ENCODE measurements around the gene FYB2.

FYB2 gene

GRCh38 chr1:56819387-56819899 lies at the start of gene FYB2:
Gene FYB2, minus strand, starts transcription at chr1:56819404. Its CDS starts 114 bp downstream, at chr1:56819290.
- no peak within 1 kb of the TSS for H3K4me3 Mint-ChIP-seq

GRCh38 chr1:56868761-56869160 lies 49.6 kb upstream of the FYB2 start:
- Mint-ChIP-seq H3K9me3 (no peaks in the 10 kb centered on the region), H3K27ac (no peak overlapping the region), H3K27me3 (peaks cover 32% of the 10 kb centered on the region), H3K4me1 (ENCODE audit: low read depth) (no peaks in the 10 kb centered on the region), H3K4me3 (no peak overlapping the region), H3K36me3 (ENCODE audit: low read depth) (no peaks in the 10 kb centered on the region)

More at GRCh38 chr1:56819387-56819899, at the start of gene FYB2:
- Mint-ChIP-seq H3K9me3 (no peaks in the 10 kb centered on the region), H3K27ac (no peak within 1 kb of the TSS), H3K27me3 (peaks cover 13% of the 10 kb centered on the region), H3K4me1 (ENCODE audit: low read depth) (no peaks in the 10 kb centered on the region), H3K36me3 (ENCODE audit: low read depth) (no peaks in the 10 kb centered on the region)

GRCh38 chr1:56867491-56867890 lies 48.3 kb upstream of the FYB2 start:
- H3K36me3 Mint-ChIP-seq (ENCODE audit: low read depth): no peaks in the 10 kb centered on the region
- no peaks in the 10 kb centered on the region for H3K9me3 Mint-ChIP-seq
- H3K4me3 Mint-ChIP-seq: no peak overlapping the region
- H3K4me1 Mint-ChIP-seq (ENCODE audit: low read depth): no peaks in the 10 kb centered on the region
- H3K27me3 Mint-ChIP-seq: peaks cover 32% of the 10 kb centered on the region
- no peak overlapping the region for H3K27ac Mint-ChIP-seq

- H3K9me3 Mint-ChIP-seq: no peaks in the 10 kb centered on the region
- no peak overlapping the region for H3K4me3 Mint-ChIP-seq
- H3K4me1 Mint-ChIP-seq (ENCODE audit: low read depth): no peaks in the 10 kb centered on the region
- H3K27ac Mint-ChIP-seq: no peak overlapping the region
- H3K36me3 Mint-ChIP-seq (ENCODE audit: low read depth): no peaks in the 10 kb centered on the region
- H3K27me3 Mint-ChIP-seq: peaks cover 30% of the 10 kb centered on the region
Observed at GRCh38 chr1:56866656-56867055, 47.5 kb upstream of the FYB2 start.

- Mint-ChIP-seq H3K9me3 (no peaks in the 10 kb centered on the region), H3K27me3 (peaks cover 23% of the 10 kb centered on the region), H3K4me1 (ENCODE audit: low read depth) (no peaks in the 10 kb centered on the region), H3K4me3 (no peak overlapping the region), H3K27ac (no peak overlapping the region), H3K36me3 (ENCODE audit: low read depth) (no peaks in the 10 kb centered on the region)
Observed at GRCh38 chr1:56864430-56864829, 45.2 kb upstream of the FYB2 start.

GRCh38 chr1:56863265-56863992 lies 44.2 kb upstream of the FYB2 start:
- Mint-ChIP-seq H3K4me1 (ENCODE audit: low read depth) (no peaks in the 10 kb centered on the region), H3K4me3 (no peak overlapping the region), H3K36me3 (ENCODE audit: low read depth) (no peaks in the 10 kb centered on the region), H3K27me3 (peaks cover 16% of the 10 kb centered on the region), H3K9me3 (no peaks in the 10 kb centered on the region), H3K27ac (no peak overlapping the region)

- H3K4me1 Mint-ChIP-seq (ENCODE audit: low read depth): no peaks in the 10 kb centered on the region
- no peaks in the 10 kb centered on the region for H3K36me3 Mint-ChIP-seq (ENCODE audit: low read depth)
- H3K27me3 Mint-ChIP-seq: peaks cover 24% of the 10 kb centered on the region
- H3K27ac Mint-ChIP-seq: no peak overlapping the region
- H3K4me3 Mint-ChIP-seq: no peak overlapping the region
- no peaks in the 10 kb centered on the region for H3K9me3 Mint-ChIP-seq
Observed at GRCh38 chr1:56859287-56859686, 40.1 kb upstream of the FYB2 start.

GRCh38 chr1:56856186-56856585 lies 37.0 kb upstream of the FYB2 start:
- Mint-ChIP-seq H3K27me3 (peaks cover 20% of the 10 kb centered on the region), H3K9me3 (no peaks in the 10 kb centered on the region), H3K27ac (no peak overlapping the region), H3K4me1 (ENCODE audit: low read depth) (no peaks in the 10 kb centered on the region), H3K4me3 (no peak overlapping the region), H3K36me3 (ENCODE audit: low read depth) (no peaks in the 10 kb centered on the region)

GRCh38 chr1:56855190-56855589 lies 36.0 kb upstream of the FYB2 start:
- Mint-ChIP-seq H3K27me3 (peaks cover 16% of the 10 kb centered on the region), H3K27ac (no peak overlapping the region), H3K36me3 (ENCODE audit: low read depth) (no peaks in the 10 kb centered on the region), H3K4me1 (ENCODE audit: low read depth) (no peaks in the 10 kb centered on the region), H3K9me3 (no peaks in the 10 kb centered on the region), H3K4me3 (no peak overlapping the region)

GRCh38 chr1:56854521-56855099 lies 35.4 kb upstream of the FYB2 start, which contains the start of gene C8A:
Gene C8A, plus strand, starts transcription at chr1:56854797. Its CDS starts 105 bp downstream, at chr1:56854902.
- no peaks in the 10 kb centered on the region for H3K36me3 Mint-ChIP-seq (ENCODE audit: low read depth)
- H3K9me3 Mint-ChIP-seq: no peaks in the 10 kb centered on the region

GRCh38 chr1:56852476-56852875 lies 33.3 kb upstream of the FYB2 start:
- no peaks in the 10 kb centered on the region for H3K9me3 Mint-ChIP-seq
- H3K27me3 Mint-ChIP-seq: peaks cover 17% of the 10 kb centered on the region
- H3K4me3 Mint-ChIP-seq: no peak overlapping the region
- no peak overlapping the region for H3K27ac Mint-ChIP-seq
- no peaks in the 10 kb centered on the region for H3K4me1 Mint-ChIP-seq (ENCODE audit: low read depth)
- no peaks in the 10 kb centered on the region for H3K36me3 Mint-ChIP-seq (ENCODE audit: low read depth)

More at GRCh38 chr1:56854521-56855099, 35.4 kb upstream of the FYB2 start, which contains the start of gene C8A:
- no peak within 1 kb of the TSS for H3K4me3 Mint-ChIP-seq
- H3K4me1 Mint-ChIP-seq (ENCODE audit: low read depth): no peaks in the 10 kb centered on the region
- H3K27me3 Mint-ChIP-seq: peaks cover 14% of the 10 kb centered on the region
- no peak within 1 kb of the TSS for H3K27ac Mint-ChIP-seq

- Mint-ChIP-seq H3K4me1 (ENCODE audit: low read depth) (no peaks in the 10 kb centered on the region), H3K27ac (no peak overlapping the region), H3K9me3 (no peaks in the 10 kb centered on the region), H3K27me3 (peaks cover 17% of the 10 kb centered on the region), H3K36me3 (ENCODE audit: low read depth) (no peaks in the 10 kb centered on the region), H3K4me3 (no peak overlapping the region)
Observed at GRCh38 chr1:56850922-56851321, 31.7 kb upstream of the FYB2 start.

GRCh38 chr1:56850411-56850810 lies 31.2 kb upstream of the FYB2 start:
- no peak overlapping the region for H3K4me3 Mint-ChIP-seq
- peaks cover 16% of the 10 kb centered on the region for H3K27me3 Mint-ChIP-seq
- H3K36me3 Mint-ChIP-seq (ENCODE audit: low read depth): no peaks in the 10 kb centered on the region
- H3K27ac Mint-ChIP-seq: no peak overlapping the region
- H3K4me1 Mint-ChIP-seq (ENCODE audit: low read depth): no peaks in the 10 kb centered on the region
- no peaks in the 10 kb centered on the region for H3K9me3 Mint-ChIP-seq

GRCh38 chr1:56849750-56850149 lies 30.5 kb upstream of the FYB2 start:
- no peak overlapping the region for H3K27ac Mint-ChIP-seq
- no peaks in the 10 kb centered on the region for H3K4me1 Mint-ChIP-seq (ENCODE audit: low read depth)
- no peaks in the 10 kb centered on the region for H3K9me3 Mint-ChIP-seq
- no peak overlapping the region for H3K4me3 Mint-ChIP-seq
- H3K36me3 Mint-ChIP-seq (ENCODE audit: low read depth): no peaks in the 10 kb centered on the region
- H3K27me3 Mint-ChIP-seq: peaks cover 12% of the 10 kb centered on the region

- Mint-ChIP-seq H3K36me3 (ENCODE audit: low read depth) (no peaks in the 10 kb centered on the region), H3K4me1 (ENCODE audit: low read depth) (no peaks in the 10 kb centered on the region), H3K27me3 (peaks cover 16% of the 10 kb centered on the region), H3K4me3 (no peak overlapping the region), H3K27ac (no peak overlapping the region), H3K9me3 (no peaks in the 10 kb centered on the region)
Observed at GRCh38 chr1:56845343-56845742, 26.1 kb upstream of the FYB2 start.

Measured in stimulated activated naive CD8-positive, alpha-beta T cell treated with anti-CD3 and anti-CD28 coated beads, Interleukin-15, Interleukin-2, amounts not matched to agents 100 ng/mL and 50 ng/mL, for 24 hours (primary cell).